LoVo (cell line): Measurements from ENCODE around the gene WWOX.

Experiments
- DNase-seq: peaks from one replicate; pipeline ENCODE4 v3.0.0-alpha.2; 2016; ENCODE audit warnings: low spot score

The WWOX gene

GRCh38 chr16:79150632-79151310, 1051.3 kb downstream of the WWOX start:
- DNase-seq = no peak

- DNase-seq = no peak
Measured at GRCh38 chr16:79154086-79154485, 1054.6 kb downstream of the WWOX start.

- no peak for DNase-seq
Measured at GRCh38 chr16:79155471-79155870, 1056.0 kb downstream of the WWOX start.

- DNase-seq = no peak
Measured at GRCh38 chr16:79155904-79156303, 1056.5 kb downstream of the WWOX start.

GRCh38 chr16:79156761-79157160, 1057.3 kb downstream of the WWOX start:
- no peak for DNase-seq

- DNase-seq = no peak
Measured at GRCh38 chr16:79158337-79158736, 1058.9 kb downstream of the WWOX start.

GRCh38 chr16:79159261-79160049, 1060.0 kb downstream of the WWOX start:
- DNase-seq = no peak

GRCh38 chr16:79162977-79163376, 1063.5 kb downstream of the WWOX start:
- DNase-seq = no peak

GRCh38 chr16:79163691-79164387, 1064.4 kb downstream of the WWOX start:
- DNase-seq = no peak

- no peak for DNase-seq
Measured at GRCh38 chr16:79164388-79164995, 1065.0 kb downstream of the WWOX start.

GRCh38 chr16:79165079-79165478, 1065.6 kb downstream of the WWOX start:
- DNase-seq = no peak

GRCh38 chr16:79165506-79165905, 1066.1 kb downstream of the WWOX start:
- no peak for DNase-seq

GRCh38 chr16:79167893-79168292, 1068.4 kb downstream of the WWOX start:
- no peak for DNase-seq

GRCh38 chr16:79168321-79168720, 1068.9 kb downstream of the WWOX start:
- no peak for DNase-seq

GRCh38 chr16:79169239-79169638, 1069.8 kb downstream of the WWOX start:
- DNase-seq = no peak

GRCh38 chr16:79170555-79171246, 1071.2 kb downstream of the WWOX start:
- no peak for DNase-seq

- no peak for DNase-seq
Measured at GRCh38 chr16:79171504-79171903, 1072.0 kb downstream of the WWOX start.

GRCh38 chr16:79171931-79172705, 1072.7 kb downstream of the WWOX start:
- no peak for DNase-seq

- no peak for DNase-seq
Measured at GRCh38 chr16:79172976-79173500, 1073.6 kb downstream of the WWOX start.

GRCh38 chr16:79173919-79174318, 1074.5 kb downstream of the WWOX start:
- DNase-seq = no peak
